Endothelial cell of umbilical vein (primary cell): ENCODE measurements around the gene FCGR3A. TPM values are rescaled to one million over a fixed set of nuclear protein-coding genes. Genes with fewer than 3 reads are reported as not detected.

Experiments used
- BruUV-seq: library from RNA; stranded (reverse); fragments of 400-500 nt; replicated peaks from 2 replicates; lab custom pipeline; 2021; lab: Mats Ljungman, UMichigan
- CTCF ChIA-PET: fragments of 300-600, 350-600 bp; sonication (Branson Sonifier 250); formaldehyde crosslinking; loops from one replicate; lab custom pipeline; 2021; ENCODE audit warnings: antibody characterized with exemption, inconsistent platforms; lab: Charles Lee
- POLR2A ChIA-PET: fragments of 300-600, 350-600 bp; sonication (Branson Sonifier 250); formaldehyde crosslinking; loops from one replicate; lab custom pipeline; 2021; ENCODE audit warnings: antibody characterized with exemption, inconsistent platforms; lab: Charles Lee
- DNase-seq: peaks from one replicate; pipeline ENCODE4 v3.0.0-alpha.2; 2011; ENCODE audit warnings: low read depth, low spot score
- FAIRE-seq: peaks from 2 replicates; lab custom pipeline; 2011; peaks lifted over from hg19 to GRCh38; lab: Jason Lieb, UNC
- H2AFZ ChIP-seq: 2 replicates; pipeline ENCODE4 v1.6.0; 2012; ENCODE audit warnings: low read depth, low read length, control low read depth, inconsistent platforms
- H3K27ac ChIP-seq: 2 replicates; pipeline ENCODE4 v1.5.1; 2011; ENCODE audit warnings: low read depth, mild to moderate bottlenecking, control low read depth, low read length, moderate library complexity; ENCODE audit not compliant: insufficient read depth
- H3K27me3 ChIP-seq, 2 experiments: 2 replicates each; pipeline versions ENCODE4 v1.6.0 to v1.6.1; 2011; ENCODE audit warnings: low read length in 2 of 2, mixed read lengths in 1 of 2; ENCODE audit not compliant: control insufficient read depth in 2 of 2, insufficient read depth in 2 of 2
- H3K36me3 ChIP-seq, 2 experiments: 2 replicates in 1 of 2; 3 replicates in 1 of 2; pipeline ENCODE4 v1.5.1; 2011; ENCODE audit warnings: low read length in 2 of 2, mild to moderate bottlenecking in 1 of 2, moderate library complexity in 1 of 2; ENCODE audit not compliant: control insufficient read depth in 2 of 2, insufficient read depth in 2 of 2; ENCODE audit errors: extremely low read depth in 1 of 2
- H3K4me1 ChIP-seq: 3 replicates; pipeline ENCODE4 v1.5.1; 2011; ENCODE audit warnings: mild to moderate bottlenecking, low read length; ENCODE audit not compliant: control insufficient read depth, insufficient read depth; ENCODE audit errors: extremely low read depth
- H3K4me2 ChIP-seq: 2 replicates; pipeline ENCODE4 v1.6.1; 2011; ENCODE audit warnings: low read length, control low read depth, mixed read lengths; ENCODE audit not compliant: insufficient read depth
- H3K4me3 ChIP-seq, 3 experiments: fragments of 200-600 bp in 1 of 3; sonication (generic), shearing (Covaris generic) in 1 of 3; replicated peaks in 1 of 3; 2 replicates each; pipeline ENCODE4 v1.5.1; 2011 to 2016; ENCODE audit warnings: control low read depth in 3 of 3, low read length in 3 of 3, mild to moderate bottlenecking in 2 of 3, inconsistent platforms in 1 of 3, low read depth in 1 of 3, moderate library complexity in 1 of 3; ENCODE audit not compliant: insufficient read depth in 1 of 3
- H3K79me2 ChIP-seq: 2 replicates; pipeline ENCODE4 v1.6.0; 2012; ENCODE audit warnings: low read length, inconsistent platforms; ENCODE audit not compliant: control insufficient read depth, insufficient read depth
- H3K9ac ChIP-seq: replicated peaks from 2 replicates; pipeline ENCODE3; 2011; ENCODE audit warnings: low read length, control low read depth; ENCODE audit not compliant: insufficient read depth; ENCODE audit errors: extremely low read depth
- H3K9me1 ChIP-seq: replicated peaks from 3 replicates; pipeline ENCODE4 v1.6.0; 2011; ENCODE audit warnings: mild to moderate bottlenecking, low read length; ENCODE audit not compliant: control insufficient read depth, insufficient read depth; ENCODE audit errors: extremely low read depth
- H3K9me3 ChIP-seq: replicated peaks from 2 replicates; pipeline ENCODE4 v1.5.1; 2012; ENCODE audit warnings: low read length, inconsistent platforms; ENCODE audit not compliant: control insufficient read depth, insufficient read depth
- H4K20me1 ChIP-seq: replicated peaks from 2 replicates; pipeline ENCODE3; 2011; ENCODE audit warnings: mild to moderate bottlenecking, low read length; ENCODE audit not compliant: control insufficient read depth, insufficient read depth; ENCODE audit errors: extremely low read depth
- EZH2 ChIP-seq: IDR thresholded peaks from 2 replicates; pipeline ENCODE4 v1.6.1; 2012; ENCODE audit warnings: borderline replicate concordance, low read depth, mild to moderate bottlenecking, moderate library complexity, low read length, inconsistent platforms; ENCODE audit not compliant: severe bottlenecking
- FOS ChIP-seq: IDR thresholded peaks from 2 replicates; pipeline ENCODE4 v1.6.1; 2011; ENCODE audit warnings: mild to moderate bottlenecking, low read length, moderate library complexity, borderline replicate concordance; ENCODE audit not compliant: insufficient read depth
- GATA2 ChIP-seq: IDR thresholded peaks from 2 replicates; pipeline ENCODE4 v1.7.0; 2011; ENCODE audit warnings: low read depth, mild to moderate bottlenecking, moderate library complexity, mixed read lengths, low read length; ENCODE audit not compliant: insufficient read length, insufficient read depth
- JUN ChIP-seq: IDR thresholded peaks from 2 replicates; pipeline ENCODE4 v1.6.1; 2011; ENCODE audit warnings: borderline replicate concordance, low read depth; ENCODE audit not compliant: insufficient read length, insufficient read depth
- MYC ChIP-seq: IDR thresholded peaks from one replicate; pipeline ENCODE4 v1.6.1; 2011; ENCODE audit warnings: mild to moderate bottlenecking, low read depth, low read length
- POLR2A ChIP-seq: IDR thresholded peaks from 2 replicates; pipeline ENCODE4 v1.6.1; 2012; ENCODE audit warnings: low read depth, mild to moderate bottlenecking, control low read depth, low read length
- POLR2AphosphoS5 ChIP-seq: IDR thresholded peaks from 2 replicates; pipeline ENCODE4 v1.6.1; 2012; ENCODE audit warnings: low read depth, mild to moderate bottlenecking, control low read depth, low read length, moderate library complexity; ENCODE audit not compliant: insufficient read depth
- dilution Hi-C: fragments of 300-500 bp; cut with MboI; formaldehyde crosslinking; loops from one replicate; pipeline ENCODE4 v1.15.0; 2019; ENCODE audit warnings: low sequenced_read_pairs; ENCODE audit not compliant: extremely low pct_ligation_motif_present
- intact Hi-C: fragments of 100-400 bp; cut with micrococcal nuclease; formaldehyde crosslinking; loops from one replicate; pipeline ENCODE4 v1.10.0; 2022
- polyA plus RNA-seq, 4 experiments: library from polyadenylated mRNA; depleted of rRNA in 3 of 4; stranded (reverse) in 3 of 4; unstranded in 1 of 4; fragments of >200 nt; gene quantifications; 2 replicates each; pipeline versions ENCODE4 v1.2.1 to v1.2.3, GENCODE V29; 2011 to 2012; ENCODE audit warnings: missing spikeins in 1 of 4
- total RNA-seq: library from RNA; stranded (reverse); gene quantifications from 2 replicates; pipeline ENCODE4 v1.2.3, GENCODE V29; 2021
- TF ChIP-seq, protein P1 (sequence below), 2 donors: IDR thresholded peaks; 1 replicate in 1 of 2; 2 replicates in 1 of 2; pipeline ENCODE4 v1.5.1; 2011; ENCODE audit warnings: low read length in 2 of 2, mild to moderate bottlenecking in 2 of 2, moderate library complexity in 2 of 2, control low read depth in 1 of 2, inconsistent platforms in 1 of 2, low read depth in 1 of 2; ENCODE audit not compliant: insufficient read depth in 1 of 2; ENCODE audit errors: extremely low read depth in 1 of 2
- TF ChIP-seq, protein P2 (sequence below): IDR thresholded peaks from 2 replicates; pipeline ENCODE4 v1.6.1; 2011; ENCODE audit not compliant: insufficient read depth, insufficient read length

FCGR3A gene
- total and polyA plus RNA-seq, 2 donors (not counting 3 experiments of a cell fraction or from before 2014, with no cell fraction given), result not detected

DNA sequence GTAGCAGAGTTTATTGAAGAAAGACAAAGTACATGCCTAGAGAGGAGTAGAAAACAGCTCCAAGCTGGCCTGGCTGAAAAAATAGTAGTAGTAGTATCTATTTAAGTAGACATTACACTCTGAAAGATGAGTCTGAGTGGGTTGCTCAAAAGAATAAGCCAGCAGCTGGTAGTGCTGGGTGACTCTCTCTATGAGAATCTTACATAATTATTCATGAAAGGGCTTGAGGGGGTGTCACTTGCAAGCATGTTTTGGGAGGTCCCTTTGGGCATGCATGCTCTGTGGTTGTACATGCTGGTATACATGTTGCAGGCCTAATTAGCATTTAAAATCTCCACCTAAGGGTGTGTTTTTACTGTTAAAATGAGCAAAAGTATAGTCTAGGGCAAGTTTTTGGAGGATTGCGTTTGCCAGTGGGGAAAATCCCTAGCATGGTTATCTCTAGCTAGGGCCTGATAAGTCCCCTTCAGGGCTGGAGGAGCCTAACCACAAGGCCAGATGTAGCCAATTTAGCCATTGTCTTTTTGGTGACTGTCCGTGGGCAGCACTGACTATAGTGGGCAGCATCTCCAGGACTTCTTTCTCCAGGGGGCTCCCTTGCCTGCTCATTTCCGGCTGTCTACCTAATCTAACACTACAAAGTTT, 55.4 kb downstream of the FCGR3A start:
- no peak for TF ChIP-seq GATA2
- DNase-seq (no peak), FAIRE-seq (no peak)
- intact Hi-C loops, result no loop called here
- Histone ChIP-seq H3K27ac (no peak overlapping the region), H3K4me3 (no peak overlapping the region), H3K9ac (no peak overlapping the region), H3K9me1 (no peaks in the 10 kb centered on the region), H3K4me2 (no peak overlapping the region), H3K79me2 (no peaks in the 10 kb centered on the region), H4K20me1 (no peaks in the 10 kb centered on the region), H3K36me3 (no peaks in the 10 kb centered on the region), H3K9me3 (no peaks in the 10 kb centered on the region), H3K4me1 (no peaks in the 10 kb centered on the region), H3K27me3 (peaks cover 19 to 35% of the 10 kb centered on the region in 2 experiments), H2AFZ (no peak overlapping the region)
- no TSS peak for BruUV-seq
- ChIA-PET POLR2A (no interaction called here), CTCF (no interaction called here)
- dilution Hi-C loops, result no loop called here

DNA sequence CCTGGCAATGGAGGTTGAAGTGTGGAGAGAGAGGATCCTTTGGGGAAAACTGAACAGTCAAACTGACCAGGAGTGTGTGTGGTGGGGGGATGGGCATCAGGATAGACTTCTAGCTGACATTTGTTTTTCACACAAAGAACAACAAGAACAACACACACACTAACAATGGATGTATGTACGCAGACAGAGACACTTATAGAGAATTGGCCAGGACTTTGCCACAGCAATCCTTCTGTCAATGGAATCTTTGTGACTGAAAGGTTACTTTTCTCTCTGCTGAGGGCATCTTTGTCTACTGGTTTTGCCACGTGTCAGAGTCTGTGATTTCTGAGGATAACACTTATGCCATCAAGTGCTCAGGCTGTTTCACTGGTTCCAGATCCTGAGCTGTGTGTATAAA, 56.8 kb downstream of the FCGR3A start:
- Histone ChIP-seq H3K27ac (no peak overlapping the region), H4K20me1 (no peaks in the 10 kb centered on the region), H3K9me1 (no peaks in the 10 kb centered on the region), H3K79me2 (no peaks in the 10 kb centered on the region), H3K9me3 (no peaks in the 10 kb centered on the region), H3K4me1 (no peaks in the 10 kb centered on the region), H3K4me3 (no peak overlapping the region), H3K4me2 (no peak overlapping the region), H2AFZ (no peak overlapping the region), H3K27me3 (peaks cover 25 to 35% of the 10 kb centered on the region in 2 experiments), H3K9ac (no peak overlapping the region), H3K36me3 (no peaks in the 10 kb centered on the region)
- ChIA-PET POLR2A (no interaction called here), CTCF (interaction anchor here (6.6 kb wide), 1 partner anchor 248 kb away, joined by 102 read pairs; no protein-coding TSS in a partner anchor)
- DNase-seq (no peak), FAIRE-seq (no peak)
- intact Hi-C loops, result no loop called here
- no peak for TF ChIP-seq FOS
- TF ChIP-seq, protein P1, sequence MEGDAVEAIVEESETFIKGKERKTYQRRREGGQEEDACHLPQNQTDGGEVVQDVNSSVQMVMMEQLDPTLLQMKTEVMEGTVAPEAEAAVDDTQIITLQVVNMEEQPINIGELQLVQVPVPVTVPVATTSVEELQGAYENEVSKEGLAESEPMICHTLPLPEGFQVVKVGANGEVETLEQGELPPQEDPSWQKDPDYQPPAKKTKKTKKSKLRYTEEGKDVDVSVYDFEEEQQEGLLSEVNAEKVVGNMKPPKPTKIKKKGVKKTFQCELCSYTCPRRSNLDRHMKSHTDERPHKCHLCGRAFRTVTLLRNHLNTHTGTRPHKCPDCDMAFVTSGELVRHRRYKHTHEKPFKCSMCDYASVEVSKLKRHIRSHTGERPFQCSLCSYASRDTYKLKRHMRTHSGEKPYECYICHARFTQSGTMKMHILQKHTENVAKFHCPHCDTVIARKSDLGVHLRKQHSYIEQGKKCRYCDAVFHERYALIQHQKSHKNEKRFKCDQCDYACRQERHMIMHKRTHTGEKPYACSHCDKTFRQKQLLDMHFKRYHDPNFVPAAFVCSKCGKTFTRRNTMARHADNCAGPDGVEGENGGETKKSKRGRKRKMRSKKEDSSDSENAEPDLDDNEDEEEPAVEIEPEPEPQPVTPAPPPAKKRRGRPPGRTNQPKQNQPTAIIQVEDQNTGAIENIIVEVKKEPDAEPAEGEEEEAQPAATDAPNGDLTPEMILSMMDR (IDR thresholded peaks at IDR 0.05; ENCODE audit: extremely low read depth in 1 of 2, insufficient read depth in 1 of 2, low read depth in 1 of 2, low read length in 2 of 2), result no peak
- no peak for TF ChIP-seq GATA2
- TF ChIP-seq MYC, result no peak
- TF ChIP-seq EZH2, result no peak
- no peak for TF ChIP-seq POLR2AphosphoS5
- TF ChIP-seq, protein P2, sequence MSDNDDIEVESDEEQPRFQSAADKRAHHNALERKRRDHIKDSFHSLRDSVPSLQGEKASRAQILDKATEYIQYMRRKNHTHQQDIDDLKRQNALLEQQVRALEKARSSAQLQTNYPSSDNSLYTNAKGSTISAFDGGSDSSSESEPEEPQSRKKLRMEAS, result no peak
- no peak for TF ChIP-seq POLR2A
- no peak for TF ChIP-seq JUN
- dilution Hi-C loops, result no loop called here
- no TSS peak for BruUV-seq
